Esophagus (tissue), 2 donors: ENCODE data around the gene DPM2. TPM values are rescaled to one million over a fixed set of nuclear protein-coding genes. Genes with fewer than 3 reads are reported as not detected.
A peak's percentile ranks its signal among the peaks of the same experiment; 100 is the strongest.

ENCODE experiments used
- H3K27ac ChIP-seq, 2 donors: one replicate each; pipeline ENCODE4 v1.5.1; 2013; ENCODE audit warnings: low read depth in 2 of 2, mild to moderate bottlenecking in 2 of 2, inconsistent platforms in 1 of 2, low read length in 1 of 2, moderate library complexity in 1 of 2
- H3K27me3 ChIP-seq, 2 donors: one replicate each; pipeline ENCODE4 v1.6.1; 2013; ENCODE audit warnings: low read length in 2 of 2, control low read depth in 1 of 2, mild to moderate bottlenecking in 1 of 2; ENCODE audit not compliant: insufficient read depth in 2 of 2, control insufficient read depth in 1 of 2
- H3K36me3 ChIP-seq, 2 donors: one replicate each; pipeline ENCODE4 v1.6.1; 2013; ENCODE audit warnings: low read length in 1 of 2; ENCODE audit not compliant: control insufficient read depth in 2 of 2, insufficient read depth in 2 of 2
- H3K4me1 ChIP-seq, 2 donors: one replicate each; pipeline ENCODE4 v1.6.1; 2013; ENCODE audit warnings: low read length in 1 of 2; ENCODE audit not compliant: control insufficient read depth in 2 of 2, insufficient read depth in 2 of 2
- H3K4me3 ChIP-seq, 2 donors: one replicate each; pipeline ENCODE4 v1.5.1; 2013; ENCODE audit warnings: low read length in 2 of 2, mild to moderate bottlenecking in 2 of 2, low read depth in 1 of 2, moderate library complexity in 1 of 2
- H3K9me3 ChIP-seq, 2 donors: one replicate each; pipeline ENCODE4 v1.6.1; 2013; ENCODE audit warnings: mild to moderate bottlenecking in 2 of 2, low read depth in 1 of 2, low read length in 1 of 2, moderate library complexity in 1 of 2; ENCODE audit not compliant: control insufficient read depth in 2 of 2, insufficient read depth in 1 of 2
- WGBS, 2 donors: extraction: QIAGEN DNeasy Blood & Tissue Kit; methylation state at CpG; one replicate each; pipeline ENCODE4 v1.1.7; 2013; 5-methylcytosine and 5-hydroxymethylcytosine counted together
- polyA plus RNA-seq, 2 donors: library from polyadenylated mRNA; stranded (reverse); fragments of 200-250 nt; gene quantifications; one replicate each; pipeline ENCODE4 v1.2.3, GENCODE V29; 2013
- donor health status: healthy with polysubstance abuse.
- donor health status: Bipolar disorder and iron deficiency.

Gene DPM2
- polyA plus RNA-seq, 2 donors, result 25.2 to 28.2 TPM

GRCh38 chr9:127979333-127980059 is 41.8 kb upstream of the DPM2 start:
- H3K9me3 ChIP-seq, result no peaks in the 10 kb centered on the region
- H3K36me3 ChIP-seq, result peaks cover 0 to 9% of the 10 kb centered on the region in 2 donors
- H3K27ac ChIP-seq, result peak overlapping the region; percentile 95 to 96
- peaks cover 14 to 34% of the 10 kb centered on the region in 2 donors for H3K4me1 ChIP-seq
- peak overlapping the region; percentile 87 to 98 for H3K4me3 ChIP-seq
- H3K27me3 ChIP-seq, result no peaks in the 10 kb centered on the region
- 2 to 4% methylated on average over 24 of the region's 24 CpGs for WGBS, 2 donors

- WGBS, 2 donors, result 14 to 20% methylated on average over 5 of the region's 5 CpGs
- H3K27me3 ChIP-seq, result no peaks in the 10 kb centered on the region
- no peaks in the 10 kb centered on the region for H3K9me3 ChIP-seq
- H3K4me1 ChIP-seq, result peaks cover 14 to 39% of the 10 kb centered on the region in 2 donors
- peak overlapping the region; percentile 95 to 96 for H3K27ac ChIP-seq
- H3K36me3 ChIP-seq, result peaks cover 0 to 9% of the 10 kb centered on the region in 2 donors
- peak overlapping the region; percentile 87 to 98 for H3K4me3 ChIP-seq
These were observed 41.3 kb upstream of the DPM2 start for GRCh38 chr9:127979015-127979332.

- H3K27me3 ChIP-seq, result no peaks in the 10 kb centered on the region
- peaks cover 21 to 48% of the 10 kb centered on the region in 2 donors for H3K4me1 ChIP-seq
- peak overlapping the region; percentile 73 to 95 for H3K27ac ChIP-seq
- H3K36me3 ChIP-seq, result peaks cover 0 to 11% of the 10 kb centered on the region in 2 donors
- no peaks in the 10 kb centered on the region for H3K9me3 ChIP-seq
- H3K4me3 ChIP-seq, result peak overlapping the region; percentile 87 to 98
- 30% methylated on average over 12 of the region's 12 CpGs for WGBS, 2 donors
These were observed 40.4 kb upstream of the DPM2 start for GRCh38 chr9:127977884-127978647.

GRCh38 chr9:127977009-127977883 is 39.6 kb upstream of the DPM2 start:
- H3K27me3 ChIP-seq, result no peaks in the 10 kb centered on the region
- H3K4me1 ChIP-seq, result peaks cover 25 to 55% of the 10 kb centered on the region in 2 donors
- no peaks in the 10 kb centered on the region for H3K9me3 ChIP-seq
- peak overlapping the region; percentile 73 to 90 for H3K27ac ChIP-seq
- 44 to 59% methylated on average over 7 of the region's 7 CpGs for WGBS, 2 donors
- H3K36me3 ChIP-seq, result peaks cover 0 to 12% of the 10 kb centered on the region in 2 donors
- peak overlapping the region; percentile 87 to 98 for H3K4me3 ChIP-seq

- H3K27ac ChIP-seq, result peak overlapping the region; percentile 73 to 90
- H3K9me3 ChIP-seq, result no peaks in the 10 kb centered on the region
- 30 to 38% methylated on average over 6 of the region's 6 CpGs for WGBS, 2 donors
- H3K4me3 ChIP-seq, result peak overlapping the region; percentile 26 to 98
- no peaks in the 10 kb centered on the region for H3K27me3 ChIP-seq
- H3K36me3 ChIP-seq, result peaks cover 0 to 15% of the 10 kb centered on the region in 2 donors
- H3K4me1 ChIP-seq, result peaks cover 29 to 59% of the 10 kb centered on the region in 2 donors
These were observed 38.8 kb upstream of the DPM2 start for GRCh38 chr9:127976498-127976897.

GRCh38 chr9:127975376-127976315 is 38.0 kb upstream of the DPM2 start:
- Histone ChIP-seq H3K4me3 (peak overlapping the region; percentile 26 to 98), H3K9me3 (no peaks in the 10 kb centered on the region), H3K4me1 (peaks cover 36 to 65% of the 10 kb centered on the region in 2 donors), H3K27ac (peak overlapping the region; percentile 41 to 53), H3K27me3 (no peaks in the 10 kb centered on the region), H3K36me3 (peaks cover 0 to 15% of the 10 kb centered on the region in 2 donors)
- 64 to 66% methylated on average over 10 of the region's 10 CpGs for WGBS, 2 donors

- H3K4me3 ChIP-seq, result peak overlapping the region in 1 of 2 donors; percentile 5
- no peaks in the 10 kb centered on the region for H3K27me3 ChIP-seq
- peaks cover 0 to 15% of the 10 kb centered on the region in 2 donors for H3K36me3 ChIP-seq
- no peaks in the 10 kb centered on the region for H3K9me3 ChIP-seq
- 41 to 45% methylated on average over 10 of the region's 10 CpGs for WGBS, 2 donors
- peak overlapping the region in 1 of 2 donors; percentile 53 for H3K27ac ChIP-seq
- peaks cover 40 to 67% of the 10 kb centered on the region in 2 donors for H3K4me1 ChIP-seq
These were observed 37.2 kb upstream of the DPM2 start for GRCh38 chr9:127974769-127975261.

- H3K4me1 ChIP-seq, result peaks cover 40 to 67% of the 10 kb centered on the region in 2 donors
These were observed 36.5 kb upstream of the DPM2 start for GRCh38 chr9:127974001-127974768.

More at GRCh38 chr9:127974001-127974768, 36.5 kb upstream of the DPM2 start:
- H3K27ac ChIP-seq, result peak overlapping the region in 1 of 2 donors; percentile 59
- H3K4me3 ChIP-seq, result peak overlapping the region in 1 of 2 donors; percentile 15
- H3K27me3 ChIP-seq, result no peaks in the 10 kb centered on the region
- H3K9me3 ChIP-seq, result no peaks in the 10 kb centered on the region
- WGBS, 2 donors, result 44 to 53% methylated on average over 12 of the region's 12 CpGs
- peaks cover 0 to 15% of the 10 kb centered on the region in 2 donors for H3K36me3 ChIP-seq
